Glutamatergic neuron (in vitro differentiated cells): Measurements from ENCODE around the gene TRIM31. TPM values are rescaled to one million over a fixed set of nuclear protein-coding genes. Genes with fewer than 3 reads are reported as not detected.

ENCODE experiments used
- DNase-seq: peaks from one replicate; pipeline ENCODE4 v3.0.0; 2022
- H3K27ac Mint-ChIP-seq: one replicate; pipeline ENCODE4 v1.8.0; 2020; ENCODE audit warnings: mild to moderate bottlenecking, mixed read lengths, inconsistent platforms; ENCODE audit not compliant: unreplicated experiment
- H3K27me3 Mint-ChIP-seq: one replicate; pipeline ENCODE4 v1.8.0; 2020; ENCODE audit warnings: mild to moderate bottlenecking, moderate library complexity, mixed read lengths, inconsistent platforms; ENCODE audit not compliant: unreplicated experiment
- H3K36me3 Mint-ChIP-seq: one replicate; pipeline ENCODE4 v1.8.0; 2020; ENCODE audit warnings: mild to moderate bottlenecking, mixed read lengths, inconsistent platforms; ENCODE audit not compliant: unreplicated experiment
- H3K4me1 Mint-ChIP-seq: one replicate; pipeline ENCODE4 v1.8.0; 2020; ENCODE audit warnings: mild to moderate bottlenecking, low read depth, mixed read lengths, inconsistent platforms; ENCODE audit not compliant: unreplicated experiment
- H3K4me3 Mint-ChIP-seq: one replicate; pipeline ENCODE4 v1.8.0; 2020; ENCODE audit warnings: mild to moderate bottlenecking, mixed read lengths, inconsistent platforms; ENCODE audit not compliant: unreplicated experiment
- H3K9me3 Mint-ChIP-seq: one replicate; pipeline ENCODE4 v1.8.0; 2020; ENCODE audit warnings: mild to moderate bottlenecking, moderate library complexity, mixed read lengths, inconsistent platforms; ENCODE audit not compliant: unreplicated experiment
- long read RNA-seq: library from polyadenylated mRNA; unstranded; transcript quantifications from one replicate; pipeline ENCODE4 v2.0.0, GENCODE V29; 2020; ENCODE audit not compliant: unreplicated experiment
- total RNA-seq: library from RNA; stranded (reverse); fragmentation: NEBNext Ultra II Directional; extraction: Animal tissue kit (Norgen Biotek cat#: 25700); gene quantifications from one replicate; pipeline ENCODE4 v1.2.1, GENCODE V29; 2021; ENCODE audit not compliant: unreplicated experiment
- TF ChIP-seq, protein P1 (sequence below): fragments of 200-600 bp; sonication (generic); IDR thresholded peaks from one replicate; pipeline ENCODE4 v1.5.0; 2021; ENCODE audit not compliant: partially characterized antibody, unreplicated experiment

The TRIM31 gene, protein sequence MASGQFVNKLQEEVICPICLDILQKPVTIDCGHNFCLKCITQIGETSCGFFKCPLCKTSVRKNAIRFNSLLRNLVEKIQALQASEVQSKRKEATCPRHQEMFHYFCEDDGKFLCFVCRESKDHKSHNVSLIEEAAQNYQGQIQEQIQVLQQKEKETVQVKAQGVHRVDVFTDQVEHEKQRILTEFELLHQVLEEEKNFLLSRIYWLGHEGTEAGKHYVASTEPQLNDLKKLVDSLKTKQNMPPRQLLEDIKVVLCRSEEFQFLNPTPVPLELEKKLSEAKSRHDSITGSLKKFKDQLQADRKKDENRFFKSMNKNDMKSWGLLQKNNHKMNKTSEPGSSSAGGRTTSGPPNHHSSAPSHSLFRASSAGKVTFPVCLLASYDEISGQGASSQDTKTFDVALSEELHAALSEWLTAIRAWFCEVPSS
- total RNA-seq, result not detected
- long read RNA-seq, result 0 reads

DNA sequence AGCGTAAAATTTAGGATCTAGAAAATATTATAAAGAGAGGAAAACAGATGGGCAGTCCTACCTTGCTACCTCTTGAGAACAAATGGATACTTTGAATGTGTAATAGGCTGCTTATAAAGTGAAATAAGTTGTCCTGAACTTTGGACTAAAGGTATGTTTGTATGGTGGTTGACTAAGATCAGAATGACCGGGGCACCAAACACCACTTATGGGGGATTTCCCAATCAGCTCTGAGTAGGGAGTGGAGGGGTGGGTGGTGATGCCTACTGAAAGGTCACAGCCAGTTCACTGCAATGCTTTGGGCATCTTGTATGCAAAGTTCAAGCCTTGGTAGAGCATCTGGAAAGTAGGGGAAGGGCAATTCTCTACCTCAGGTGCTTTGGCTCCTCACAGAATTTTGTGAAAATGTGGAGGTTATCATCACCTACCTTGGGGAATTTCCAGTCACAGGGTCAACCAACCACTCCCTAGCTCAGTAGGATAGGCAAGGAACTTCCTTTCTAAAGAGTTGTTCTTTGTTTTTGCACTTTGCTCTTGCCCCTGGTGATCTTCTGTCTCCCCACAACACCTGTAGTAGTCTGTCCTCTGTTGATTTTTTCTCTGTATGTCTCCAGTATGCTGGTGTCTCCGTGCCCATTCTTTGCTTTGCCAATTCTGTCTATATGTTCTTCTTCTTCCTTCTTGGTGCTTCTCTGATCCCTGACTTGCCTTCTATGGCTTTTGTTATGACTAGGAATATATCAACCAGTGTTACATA is at the start of gene TRIM31:
TSS of gene TRIM31 (minus strand) at position 88 of the 757 bp plus-strand sequence. CDS start 285 bp downstream, outside the sequence.
- H3K36me3 Mint-ChIP-seq, result no peaks in the 10 kb centered on the region
- no peak within 1 kb of the TSS for H3K27ac Mint-ChIP-seq
- H3K9me3 Mint-ChIP-seq, result no peaks in the 10 kb centered on the region
- peaks cover 5% of the 10 kb centered on the region for H3K27me3 Mint-ChIP-seq
- TF ChIP-seq, protein P1, sequence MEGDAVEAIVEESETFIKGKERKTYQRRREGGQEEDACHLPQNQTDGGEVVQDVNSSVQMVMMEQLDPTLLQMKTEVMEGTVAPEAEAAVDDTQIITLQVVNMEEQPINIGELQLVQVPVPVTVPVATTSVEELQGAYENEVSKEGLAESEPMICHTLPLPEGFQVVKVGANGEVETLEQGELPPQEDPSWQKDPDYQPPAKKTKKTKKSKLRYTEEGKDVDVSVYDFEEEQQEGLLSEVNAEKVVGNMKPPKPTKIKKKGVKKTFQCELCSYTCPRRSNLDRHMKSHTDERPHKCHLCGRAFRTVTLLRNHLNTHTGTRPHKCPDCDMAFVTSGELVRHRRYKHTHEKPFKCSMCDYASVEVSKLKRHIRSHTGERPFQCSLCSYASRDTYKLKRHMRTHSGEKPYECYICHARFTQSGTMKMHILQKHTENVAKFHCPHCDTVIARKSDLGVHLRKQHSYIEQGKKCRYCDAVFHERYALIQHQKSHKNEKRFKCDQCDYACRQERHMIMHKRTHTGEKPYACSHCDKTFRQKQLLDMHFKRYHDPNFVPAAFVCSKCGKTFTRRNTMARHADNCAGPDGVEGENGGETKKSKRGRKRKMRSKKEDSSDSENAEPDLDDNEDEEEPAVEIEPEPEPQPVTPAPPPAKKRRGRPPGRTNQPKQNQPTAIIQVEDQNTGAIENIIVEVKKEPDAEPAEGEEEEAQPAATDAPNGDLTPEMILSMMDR, result no peak
- no peaks in the 10 kb centered on the region for H3K4me1 Mint-ChIP-seq
- no peak within 1 kb of the TSS for H3K4me3 Mint-ChIP-seq
- no peak for DNase-seq

- Mint-ChIP-seq H3K9me3 (peaks cover 4% of the 10 kb centered on the region), H3K27me3 (peaks cover 7% of the 10 kb centered on the region), H3K4me3 (no peak overlapping the region), H3K4me1 (no peaks in the 10 kb centered on the region), H3K36me3 (peaks cover 6% of the 10 kb centered on the region), H3K27ac (no peak overlapping the region)
- TF ChIP-seq, protein P1, result no peak
- DNase-seq, result no peak
These were observed 49.6 kb upstream of the TRIM31 start for GRCh38 chr6:30162265-30163089.

DNA sequence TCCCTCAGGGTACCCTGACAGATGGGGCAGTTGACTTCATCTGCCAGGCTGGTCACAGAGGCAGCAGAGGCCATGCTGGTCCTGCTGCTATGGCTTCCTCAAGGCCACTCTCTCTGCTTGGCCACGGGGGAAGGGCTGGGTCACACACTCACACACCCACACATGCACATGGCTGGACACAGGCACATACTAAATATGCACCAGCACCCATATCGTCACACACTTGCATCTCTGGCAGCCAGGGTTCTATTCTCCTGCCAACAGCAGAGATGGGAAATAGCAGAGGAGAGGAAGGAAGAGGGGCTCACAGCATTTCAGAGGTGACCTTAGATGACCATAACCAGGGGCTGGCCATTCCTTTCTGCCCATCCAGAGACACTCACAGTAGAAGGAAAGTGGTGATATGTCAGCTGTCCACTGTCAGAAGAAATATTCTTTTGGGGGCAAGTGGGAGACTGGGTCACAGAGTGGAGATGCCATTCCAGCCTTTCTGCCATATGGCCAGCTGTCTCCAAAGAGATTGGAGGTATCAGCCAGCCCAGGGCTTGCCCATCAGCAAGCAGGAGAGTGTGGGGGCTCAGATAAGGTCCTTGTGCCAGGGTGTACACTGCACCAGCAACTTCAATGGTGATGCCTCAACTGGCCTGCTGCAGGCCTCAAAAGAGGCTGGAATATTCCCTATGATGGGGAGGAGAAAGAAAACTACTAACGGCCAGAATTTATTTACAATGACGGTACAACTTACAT is 48.1 kb upstream of the TRIM31 start, which contains the start of gene TRIM10:
TSS of gene TRIM10 (minus strand) at position 427 of the 747 bp plus-strand sequence. CDS start at position 74, 353 bp downstream.
- Mint-ChIP-seq H3K27me3 (peaks cover 8% of the 10 kb centered on the region), H3K27ac (no peak within 1 kb of the TSS), H3K4me1 (no peaks in the 10 kb centered on the region), H3K36me3 (peaks cover 6% of the 10 kb centered on the region), H3K4me3 (no peak within 1 kb of the TSS), H3K9me3 (peaks cover 1% of the 10 kb centered on the region)
- no peak for DNase-seq
- TF ChIP-seq, protein P1, result no peak

DNA sequence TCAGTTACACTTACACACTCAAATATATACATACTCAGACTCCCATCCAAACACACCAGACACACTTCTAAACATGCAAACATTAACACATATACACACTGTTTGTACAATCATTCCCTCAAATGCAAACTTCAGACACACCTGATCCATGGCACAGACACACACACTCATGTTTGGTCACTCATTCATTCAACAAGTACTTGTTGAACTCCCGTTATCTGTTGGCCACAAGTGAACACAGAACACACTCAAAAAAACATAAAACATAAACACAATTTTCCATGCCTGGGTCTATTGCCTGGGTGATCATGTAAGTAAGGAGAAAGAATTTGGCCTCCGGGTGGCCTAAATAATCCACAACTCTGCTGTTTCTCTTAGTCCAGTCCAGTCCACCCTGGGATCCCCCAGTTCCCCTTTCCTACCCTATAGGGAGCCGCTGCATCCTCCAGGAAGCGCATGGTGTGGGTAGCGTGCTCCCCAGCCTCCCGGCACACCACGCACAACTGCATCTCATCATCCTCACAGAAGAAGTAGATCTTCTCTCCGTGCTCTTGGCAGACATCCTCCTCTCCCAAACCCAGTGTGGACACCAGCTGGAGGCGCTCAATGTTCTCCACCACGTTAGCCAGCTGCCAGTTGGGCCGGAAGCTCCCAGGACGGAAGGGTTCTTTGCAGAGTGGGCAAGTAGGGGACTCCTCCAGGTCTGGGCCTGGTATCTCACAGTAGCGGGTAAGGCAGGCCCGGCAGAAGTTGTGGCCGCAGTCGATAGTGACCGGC is 47.3 kb upstream of the TRIM31 start:
- Mint-ChIP-seq H3K4me1 (no peaks in the 10 kb centered on the region), H3K36me3 (peaks cover 6% of the 10 kb centered on the region), H3K27me3 (peaks cover 8% of the 10 kb centered on the region), H3K27ac (no peak overlapping the region), H3K9me3 (peaks cover 1% of the 10 kb centered on the region), H3K4me3 (no peak overlapping the region)
- TF ChIP-seq, protein P1, result no peak
- DNase-seq, result no peak
